BE2C (cell line): ENCODE data around the gene PDE6D.

Experiments used
- DNase-seq: peaks from one replicate; pipeline ENCODE4 v3.0.0-alpha.2; 2020
- H3K27me3 ChIP-seq: fragments of 250-450 bp; sonication (Bioruptor Pico); 2 replicates; pipeline ENCODE4 v1.5.1; 2020; ENCODE audit warnings: mild to moderate bottlenecking
- H3K36me3 ChIP-seq: fragments of 250-450 bp; sonication (Bioruptor Pico); 2 replicates; pipeline ENCODE4 v1.5.1; 2020; ENCODE audit warnings: mild to moderate bottlenecking
- H3K4me1 ChIP-seq: fragments of 250-450 bp; sonication (Bioruptor Pico); 2 replicates; pipeline ENCODE4 v1.5.1; 2020
- H3K4me3 ChIP-seq: 2 replicates; pipeline ENCODE4 v1.5.1; 2011; ENCODE audit warnings: low read depth, low read length
- H3K9me3 ChIP-seq: fragments of 250-450 bp; sonication (Bioruptor Pico); 2 replicates; pipeline ENCODE4 v1.5.1; 2020
- CTCF ChIP-seq: IDR thresholded peaks from 2 replicates; pipeline ENCODE4 v1.5.1; 2012; ENCODE audit warnings: mild to moderate bottlenecking, low read depth, low read length

The PDE6D gene

GRCh38 chr2:231780123-231780908, 766 bp downstream of the PDE6D start:
- Histone ChIP-seq H3K9me3 (no peaks in the 10 kb centered on the region), H3K4me1 (no peaks in the 10 kb centered on the region), H3K27me3 (no peaks in the 10 kb centered on the region), H3K36me3 (no peaks in the 10 kb centered on the region), H3K4me3 (peak overlapping the region; percentile 76)
- DNase-seq, result peak; percentile 11
- no peak for TF ChIP-seq CTCF

- no peak for DNase-seq
- H3K27me3 ChIP-seq, result no peaks in the 10 kb centered on the region
- TF ChIP-seq CTCF, result no peak
These were observed 11.6 kb downstream of the PDE6D start for GRCh38 chr2:231769170-231770136.

GRCh38 chr2:231765496-231765929, 15.6 kb downstream of the PDE6D start:
- H3K9me3 ChIP-seq, result no peaks in the 10 kb centered on the region
- no peaks in the 10 kb centered on the region for H3K4me1 ChIP-seq
- DNase-seq, result no peak
- H3K4me3 ChIP-seq, result no peak overlapping the region
- no peaks in the 10 kb centered on the region for H3K27me3 ChIP-seq
- H3K36me3 ChIP-seq, result no peaks in the 10 kb centered on the region
- no peak for TF ChIP-seq CTCF

More at GRCh38 chr2:231769170-231770136, 11.6 kb downstream of the PDE6D start:
- Histone ChIP-seq H3K36me3 (no peaks in the 10 kb centered on the region), H3K4me3 (no peak overlapping the region), H3K9me3 (no peaks in the 10 kb centered on the region), H3K4me1 (no peaks in the 10 kb centered on the region)

- Histone ChIP-seq H3K27me3 (no peaks in the 10 kb centered on the region), H3K36me3 (no peaks in the 10 kb centered on the region), H3K4me1 (no peaks in the 10 kb centered on the region), H3K4me3 (no peak overlapping the region), H3K9me3 (no peaks in the 10 kb centered on the region)
- DNase-seq, result no peak
- TF ChIP-seq CTCF, result no peak
These were observed 16.3 kb downstream of the PDE6D start for GRCh38 chr2:231764760-231765159.

- H3K4me3 ChIP-seq, result no peak overlapping the region
- H3K27me3 ChIP-seq, result no peaks in the 10 kb centered on the region
- TF ChIP-seq CTCF, result no peak
- no peaks in the 10 kb centered on the region for H3K4me1 ChIP-seq
- no peak for DNase-seq
- H3K9me3 ChIP-seq, result no peaks in the 10 kb centered on the region
- no peaks in the 10 kb centered on the region for H3K36me3 ChIP-seq
These were observed 17.0 kb downstream of the PDE6D start for GRCh38 chr2:231764124-231764523.
